ENCODE measurements around the gene HIPK2.

The HIPK2 gene

GRCh38 chr7:139580435-139580834 is 197.4 kb downstream of the HIPK2 start:
- DNase-seq: no peak

DNA sequence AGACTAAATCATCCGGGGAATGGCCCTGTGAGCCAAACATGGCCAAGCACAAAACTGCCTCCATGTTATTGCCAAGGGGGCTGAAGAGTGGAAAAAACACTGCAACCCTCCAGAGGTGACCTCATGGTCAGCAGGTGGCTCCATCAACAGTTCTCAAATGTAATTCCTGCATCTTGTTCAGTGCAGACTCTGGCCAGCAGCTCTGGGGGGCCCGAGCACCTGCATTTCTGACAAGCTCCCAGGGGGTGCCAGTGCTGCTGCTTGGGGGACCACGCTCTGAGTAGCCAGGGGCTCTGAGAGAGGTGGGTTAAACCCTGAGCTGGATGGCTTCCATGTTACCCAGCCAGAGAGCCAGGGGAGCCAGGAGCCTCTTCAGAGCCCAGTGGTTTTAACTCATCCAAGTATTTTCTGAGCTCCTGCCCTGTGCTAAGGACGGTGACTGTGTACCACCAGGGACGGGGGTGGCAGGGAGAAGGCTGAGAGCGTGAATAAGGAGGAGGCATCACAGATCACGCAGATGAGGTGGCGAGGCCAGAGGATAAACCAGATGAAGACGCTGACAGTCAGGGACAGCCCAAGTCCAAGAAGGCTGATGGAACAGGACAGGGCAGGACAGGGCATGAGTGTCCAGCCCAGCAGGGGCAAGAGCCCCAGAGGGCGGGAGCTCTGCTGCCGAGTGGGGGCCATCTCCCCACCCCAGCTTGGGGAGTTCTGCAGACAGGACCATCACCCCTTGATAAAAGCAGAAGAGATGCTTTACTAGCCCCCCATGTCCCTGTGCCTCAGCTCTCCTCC is 201.4 kb downstream of the HIPK2 start:
- DNase-seq: no peak

- no peak for DNase-seq
Observed at GRCh38 chr7:139575338-139575680, 202.5 kb downstream of the HIPK2 start.

DNA sequence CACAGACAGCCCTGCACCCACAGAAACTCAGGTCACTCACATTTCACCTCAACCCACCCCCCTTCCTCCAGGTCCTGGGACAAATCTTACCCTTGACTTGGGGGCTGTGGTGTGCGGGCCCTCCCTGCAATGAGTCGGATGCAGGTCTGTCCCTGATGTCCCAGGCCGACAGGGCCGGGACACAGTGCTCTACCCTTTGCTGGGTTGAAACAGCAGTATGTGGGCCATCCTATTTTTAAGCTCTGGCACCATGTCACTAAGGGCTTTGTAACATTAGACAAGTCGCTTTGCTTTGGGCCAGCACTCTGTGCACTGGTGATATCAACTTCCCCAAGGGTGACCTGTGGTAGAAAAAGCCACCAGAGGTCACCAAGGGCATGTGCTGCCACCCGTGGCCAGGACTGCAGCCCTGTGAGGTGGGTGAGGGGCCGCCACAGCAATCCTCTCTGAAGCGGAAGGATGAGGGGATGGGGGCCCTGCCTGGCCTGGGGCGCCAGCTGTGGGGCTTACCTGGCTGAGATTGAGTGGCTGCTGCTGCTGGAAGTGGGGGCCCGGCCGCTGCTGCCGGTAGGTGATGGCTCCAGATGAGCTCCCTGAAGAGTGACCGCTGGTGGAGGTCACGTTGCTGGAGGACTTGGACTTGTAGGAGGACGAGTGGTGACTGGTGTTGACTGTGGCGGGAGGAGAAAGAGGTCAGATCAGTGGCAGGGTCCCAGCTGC is 203.0 kb downstream of the HIPK2 start:
- no peak for DNase-seq

- DNase-seq: no peak
Observed at GRCh38 chr7:139573871-139574270, 203.9 kb downstream of the HIPK2 start.

DNA sequence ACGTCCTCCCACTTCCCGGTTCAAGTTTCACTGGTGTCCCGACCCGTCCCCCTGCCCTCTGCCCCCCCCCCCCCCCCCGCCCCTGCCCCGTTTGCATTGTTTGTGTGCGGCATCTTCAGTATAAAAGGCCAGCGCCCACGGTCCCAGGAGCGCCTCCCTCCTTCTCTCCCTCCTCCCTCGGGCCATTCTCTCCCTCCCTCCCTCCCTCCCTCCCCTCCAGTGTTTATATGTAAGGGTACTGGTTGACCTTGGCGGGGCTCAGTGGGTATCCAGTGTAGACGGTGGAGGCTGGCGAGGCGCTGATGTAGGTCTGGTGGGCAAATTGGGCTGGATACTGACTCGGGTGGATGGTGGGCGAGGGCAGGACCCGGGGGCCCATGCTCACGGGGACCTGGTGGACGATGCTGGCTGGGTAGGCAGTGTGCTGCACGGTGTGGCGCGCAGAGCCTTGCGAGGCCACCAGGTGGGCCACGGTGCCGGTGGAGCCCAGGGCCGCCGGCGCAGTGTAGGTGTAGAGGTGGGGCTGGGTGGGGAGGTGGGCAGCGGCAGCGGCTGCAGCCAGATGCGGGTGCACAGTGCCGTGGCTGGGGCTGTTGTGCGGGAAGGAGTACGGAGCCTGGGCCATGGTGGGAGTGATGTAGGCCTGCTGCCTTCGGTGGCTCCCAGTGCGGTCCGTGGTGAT is 205.0 kb downstream of the HIPK2 start:
- DNase-seq: no peak

- no peak for DNase-seq
Observed at GRCh38 chr7:139572071-139572470, 205.7 kb downstream of the HIPK2 start.

GRCh38 chr7:139571651-139572050 is 206.1 kb downstream of the HIPK2 start:
- DNase-seq: no peak

DNA sequence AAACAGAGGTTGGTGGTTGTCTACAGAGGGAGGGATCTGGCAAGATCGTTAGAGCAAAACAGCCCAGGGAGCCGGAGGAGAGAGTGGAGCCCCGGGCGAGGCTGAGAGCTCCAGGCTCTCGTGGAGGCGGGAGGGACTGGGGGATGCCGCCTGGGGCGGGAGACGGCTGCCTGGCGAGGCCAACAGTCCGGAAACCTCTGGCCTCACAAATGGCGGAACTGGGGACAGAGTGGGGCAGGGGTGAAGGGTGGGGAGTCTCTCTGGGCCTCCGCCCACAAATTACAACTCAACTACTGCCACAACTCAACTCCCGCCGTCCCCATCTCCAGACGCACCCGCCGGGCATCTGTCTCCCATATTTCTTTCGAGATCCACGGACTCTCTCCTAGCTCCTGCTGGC is 206.6 kb downstream of the HIPK2 start:
- no peak for DNase-seq

DNA sequence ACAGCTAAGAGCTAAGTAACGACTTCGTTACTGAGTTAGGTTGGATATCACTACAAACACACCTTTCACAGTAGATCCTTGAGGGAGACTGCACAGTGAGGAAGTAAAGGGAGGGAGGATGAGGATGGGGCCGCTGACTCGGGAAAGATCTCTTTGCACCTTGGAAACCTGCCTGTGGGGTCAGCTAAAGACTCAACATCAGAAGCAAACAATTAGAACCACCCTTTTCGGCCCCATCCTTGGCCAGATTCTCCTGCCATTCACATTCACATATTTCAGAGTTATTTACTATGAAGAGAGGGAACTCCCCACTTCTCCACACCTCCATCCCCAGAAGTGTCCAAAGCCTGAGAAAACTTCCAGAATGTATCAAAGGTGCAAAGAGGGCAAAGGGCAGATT is 207.2 kb downstream of the HIPK2 start:
- DNase-seq: no peak

DNA sequence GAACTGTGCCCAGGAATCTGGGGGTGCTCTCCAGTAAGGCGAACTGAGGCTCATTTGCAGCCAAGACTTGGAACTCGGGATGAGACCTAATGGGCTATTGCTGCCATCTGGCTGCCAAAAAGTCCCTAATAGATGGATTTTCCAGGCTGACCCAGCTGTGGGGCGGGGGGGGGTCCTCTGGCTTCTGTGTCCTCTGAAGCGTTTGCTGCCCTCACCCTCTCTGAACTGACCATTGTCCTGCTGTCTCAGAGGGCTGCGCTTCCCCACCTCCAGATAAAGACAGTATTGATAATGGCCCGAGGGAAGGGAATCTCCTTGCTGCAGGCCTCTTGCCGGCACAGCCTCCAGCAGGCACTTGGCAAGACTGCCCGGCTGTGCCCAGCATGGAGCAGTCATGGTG is 207.7 kb downstream of the HIPK2 start:
- no peak for DNase-seq

GRCh38 chr7:139568813-139569490 is 208.8 kb downstream of the HIPK2 start:
- DNase-seq: no peak

- DNase-seq: no peak
Observed at GRCh38 chr7:139568346-139568675, 209.5 kb downstream of the HIPK2 start.

DNA sequence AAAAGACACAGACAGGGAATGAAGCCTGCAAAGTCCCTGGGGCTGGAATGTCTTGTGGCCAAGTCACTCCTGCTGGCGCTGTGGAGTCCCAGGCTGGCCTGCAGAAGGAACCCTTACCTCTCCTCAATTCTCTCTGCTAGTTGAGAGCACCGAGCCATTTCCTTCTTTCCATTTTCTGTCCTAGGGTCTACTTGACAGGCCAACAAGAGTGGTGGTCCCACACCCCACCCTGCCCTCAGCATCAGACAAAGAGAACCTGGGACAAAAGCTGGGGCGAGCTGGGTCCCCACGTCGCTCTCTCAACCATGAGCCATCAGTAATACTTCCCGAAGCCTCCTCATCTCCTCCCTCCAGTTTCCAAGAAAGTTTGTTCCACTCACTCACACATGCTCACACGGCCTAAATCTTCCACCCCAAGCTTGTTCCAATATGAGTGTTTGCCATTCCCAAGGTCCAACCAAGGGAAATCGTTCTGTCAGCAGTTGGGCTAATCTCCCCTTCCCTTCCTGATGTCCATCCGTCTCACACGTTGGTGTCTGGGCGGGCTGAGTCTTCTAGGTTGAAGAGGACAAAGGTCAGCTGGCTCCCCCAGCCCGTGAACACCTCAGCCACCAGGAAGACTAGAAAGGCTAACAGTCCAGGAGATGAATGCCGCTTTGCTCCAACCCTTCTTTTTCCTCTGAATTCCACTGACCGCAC is 210.0 kb downstream of the HIPK2 start:
- DNase-seq: no peak

DNA sequence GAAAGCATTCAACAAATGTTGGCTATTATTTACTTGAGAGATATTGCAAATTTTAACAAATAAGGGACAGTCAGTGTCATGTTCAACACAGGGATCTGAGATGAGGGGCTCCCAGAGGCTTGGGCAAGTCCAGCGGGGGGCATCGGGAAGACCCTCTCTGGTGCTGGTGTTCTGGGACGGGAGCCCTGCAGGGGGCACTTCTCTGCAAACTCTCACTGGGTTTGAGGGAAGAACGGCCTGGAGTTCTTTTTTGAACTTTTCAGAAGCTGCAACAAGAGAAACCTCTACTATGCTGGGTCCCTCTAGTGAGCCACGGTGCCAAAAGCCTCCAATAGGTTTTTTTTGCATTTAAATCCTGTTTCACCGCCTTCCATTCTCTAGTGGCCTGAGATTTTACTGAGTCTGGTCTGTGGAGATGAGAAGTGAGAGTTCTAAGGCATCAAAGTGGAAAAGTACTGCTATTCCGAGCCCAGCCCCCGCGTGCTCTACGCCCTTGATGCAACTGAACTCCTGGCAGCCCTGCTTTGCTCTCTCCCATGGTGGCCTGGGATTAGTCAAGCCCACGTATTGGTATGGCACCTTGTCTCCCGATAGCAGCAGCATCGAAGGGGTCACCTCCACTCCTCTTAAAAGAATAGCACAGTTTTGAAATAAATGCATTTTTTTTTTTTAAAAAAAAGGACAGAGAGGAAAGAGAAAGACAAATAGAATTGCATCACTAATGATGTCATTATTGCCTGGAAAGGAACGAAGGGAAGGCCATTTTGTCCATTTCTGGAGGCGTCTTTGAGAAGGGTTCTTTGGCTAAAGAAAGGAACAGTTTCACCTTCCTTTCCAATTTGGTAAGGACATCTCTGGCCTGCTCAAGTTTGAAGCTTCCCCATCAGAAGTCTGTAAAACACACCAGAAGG is 210.8 kb downstream of the HIPK2 start:
- DNase-seq: no peak

GRCh38 chr7:139566075-139566474 is 211.7 kb downstream of the HIPK2 start:
- no peak for DNase-seq

DNA sequence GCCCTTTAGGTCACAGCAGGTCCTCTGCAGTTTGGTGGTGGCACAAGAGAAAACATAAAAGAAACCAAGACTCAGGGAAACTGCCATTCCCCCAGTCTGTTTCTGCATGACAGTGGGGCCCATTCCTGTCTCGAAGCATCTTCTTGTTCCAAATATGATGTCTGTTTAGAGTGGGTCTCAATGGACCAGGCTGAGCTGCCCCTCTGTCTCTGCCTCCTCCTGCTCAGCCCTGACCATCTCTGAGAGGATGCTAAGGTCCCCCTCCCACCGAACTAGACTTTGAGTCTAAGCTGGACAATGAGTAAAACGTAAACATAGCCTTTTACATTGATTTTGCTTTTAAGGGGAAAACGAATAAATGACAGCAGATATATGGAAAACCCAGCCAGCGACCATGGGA is 213.9 kb downstream of the HIPK2 start:
- no peak for DNase-seq

DNA sequence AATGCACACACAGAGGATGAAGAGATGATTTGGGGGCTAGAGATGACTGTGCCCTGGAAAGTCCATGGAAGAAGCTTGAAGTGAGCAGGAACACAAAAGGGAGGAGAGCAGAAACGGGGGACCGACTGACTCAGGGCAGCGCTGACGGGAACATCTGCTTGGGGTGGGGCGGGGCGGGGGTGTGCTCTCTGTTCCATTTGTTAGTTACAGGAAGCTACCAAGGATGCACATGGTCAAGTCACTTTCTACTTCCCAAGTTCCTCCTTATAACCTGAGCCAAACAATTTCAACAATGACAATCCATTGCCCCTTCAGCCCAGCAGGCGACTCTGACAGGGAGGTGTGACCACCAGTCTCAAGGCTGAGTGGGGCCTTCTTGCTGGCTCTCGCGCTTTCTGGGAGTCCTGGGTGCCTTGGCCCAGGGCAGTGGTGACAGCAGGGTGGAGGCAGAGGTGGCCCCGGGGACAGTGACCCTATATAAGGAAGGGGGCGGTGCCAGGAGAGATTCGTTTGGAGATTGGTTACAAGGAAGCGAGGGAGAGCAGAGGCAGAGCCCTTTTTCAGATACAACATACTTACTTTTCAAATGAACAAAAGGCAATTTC is 214.7 kb downstream of the HIPK2 start:
- no peak for DNase-seq

DNA sequence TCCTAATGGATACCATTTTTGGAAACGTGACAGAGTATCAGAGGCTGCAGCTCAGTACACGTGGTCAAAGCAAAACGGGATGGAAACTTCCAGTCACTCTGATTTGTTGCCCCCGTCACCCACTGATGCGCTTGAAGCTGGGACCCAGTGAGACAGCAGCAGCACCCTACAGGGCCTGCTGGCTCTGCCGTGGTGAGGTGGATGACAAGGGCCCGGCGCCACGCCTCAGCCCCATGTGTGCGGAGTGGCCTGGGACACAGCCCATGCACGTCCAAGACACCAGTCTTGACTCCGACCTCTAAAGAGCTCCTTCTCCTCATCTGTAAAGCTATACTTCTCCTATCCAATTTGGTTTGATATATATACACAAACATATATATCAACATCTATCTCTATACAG is 215.3 kb downstream of the HIPK2 start:
- DNase-seq: no peak

GRCh38 chr7:139560678-139561077 is 217.1 kb downstream of the HIPK2 start:
- no peak for DNase-seq

DNA sequence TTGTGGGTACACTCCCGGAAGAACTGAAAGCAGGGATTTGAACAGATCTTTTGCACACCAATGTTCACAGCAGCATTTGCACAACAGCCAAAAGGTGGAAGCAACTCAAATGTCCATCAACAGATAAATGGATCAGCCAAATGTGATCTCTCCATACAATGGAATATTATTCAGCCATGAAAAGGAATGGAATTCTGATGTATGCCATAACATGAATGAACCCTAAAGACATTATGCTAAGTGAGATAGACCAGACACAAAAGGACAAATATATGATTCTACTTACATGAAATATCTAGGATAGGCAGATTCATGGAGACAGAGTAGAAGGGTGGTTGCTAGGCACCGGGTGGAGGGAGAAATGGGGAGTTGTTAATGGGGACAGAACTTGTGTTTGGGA is 217.6 kb downstream of the HIPK2 start:
- no peak for DNase-seq

Data from activated CD4-positive, alpha-beta T cell treated with anti-CD3 and anti-CD28 coated beads, Interleukin-2, amount 50 U/mL, for 1 hour (primary cell).